Epidermal melanocyte (primary cell): ENCODE measurements around the gene ZFP92.
"Not testable (repeated sequence)": the region's sequence is repeated elsewhere in the genome, so short reads cannot be mapped to it uniquely, and the experiment has no call there.

Source experiments
- DNase-seq: peaks from one replicate; pipeline ENCODE4 v3.0.0; 2011; ENCODE audit warnings: low spot score; ENCODE audit not compliant: insufficient read length

Gene ZFP92

GRCh38 chrX:153411255-153411987 is at the start of gene ZFP92:
Gene ZFP92 (plus strand): TSS chrX:153411472. CDS start chrX:153418323, 6,851 bp downstream.
- no peak for DNase-seq

- no peak for DNase-seq
Observed at GRCh38 chrX:153361781-153362397, 49.4 kb upstream of the ZFP92 start.

GRCh38 chrX:153365670-153366069 is 45.6 kb upstream of the ZFP92 start:
- no peak for DNase-seq

- DNase-seq = no peak
Observed at GRCh38 chrX:153366119-153366518, 45.2 kb upstream of the ZFP92 start.

GRCh38 chrX:153366878-153367538 is 44.3 kb upstream of the ZFP92 start:
- no peak for DNase-seq

- DNase-seq = no peak
Observed at GRCh38 chrX:153370293-153371055, 40.8 kb upstream of the ZFP92 start.

- no peak for DNase-seq
Observed at GRCh38 chrX:153371256-153371655, 40.0 kb upstream of the ZFP92 start.

- DNase-seq = no peak
Observed at GRCh38 chrX:153372949-153373348, 38.3 kb upstream of the ZFP92 start.

GRCh38 chrX:153374426-153374825 is 36.8 kb upstream of the ZFP92 start:
- no peak for DNase-seq

GRCh38 chrX:153375571-153375970 is 35.7 kb upstream of the ZFP92 start:
- no peak for DNase-seq

GRCh38 chrX:153377727-153378126 is 33.5 kb upstream of the ZFP92 start:
- no peak for DNase-seq

GRCh38 chrX:153378607-153379006 is 32.7 kb upstream of the ZFP92 start:
- no peak for DNase-seq

GRCh38 chrX:153379508-153379907 is 31.8 kb upstream of the ZFP92 start:
- no peak for DNase-seq

- no peak for DNase-seq
Observed at GRCh38 chrX:153379971-153380581, 31.2 kb upstream of the ZFP92 start.

- DNase-seq = no peak
Observed at GRCh38 chrX:153380691-153381090, 30.6 kb upstream of the ZFP92 start.

- DNase-seq = no peak
Observed at GRCh38 chrX:153381684-153382532, 29.4 kb upstream of the ZFP92 start.

GRCh38 chrX:153382563-153383482 is 28.4 kb upstream of the ZFP92 start:
- no peak for DNase-seq

- no peak for DNase-seq
Observed at GRCh38 chrX:153384390-153384789, 26.9 kb upstream of the ZFP92 start.

GRCh38 chrX:153384973-153385372 is 26.3 kb upstream of the ZFP92 start:
- not testable (repeated sequence) for DNase-seq
